GM12892 (cell line): Measurements from ENCODE around the gene PTPRK.

ENCODE experiments used
- DNase-seq: peaks from one replicate; pipeline ENCODE4 v3.0.0; 2011; ENCODE audit not compliant: insufficient read length
- FAIRE-seq: peaks from 2 replicates; lab custom pipeline; 2011; peaks lifted over from hg19 to GRCh38; lab: Jason Lieb, UNC
- POLR2A ChIP-seq: IDR thresholded peaks from 2 replicates; pipeline ENCODE4 v1.6.1; 2011; ENCODE audit warnings: low read depth, low read length, control low read depth
- POLR2AphosphoS5 ChIP-seq: IDR thresholded peaks from 2 replicates; pipeline ENCODE4 v1.6.1; 2011; ENCODE audit warnings: low read depth, low read length, control low read depth
- TAF1 ChIP-seq: IDR thresholded peaks from 2 replicates; pipeline ENCODE4 v1.6.1; 2011; ENCODE audit warnings: low read depth, mild to moderate bottlenecking, control low read depth, low read length, borderline replicate concordance

The PTPRK gene

DNA sequence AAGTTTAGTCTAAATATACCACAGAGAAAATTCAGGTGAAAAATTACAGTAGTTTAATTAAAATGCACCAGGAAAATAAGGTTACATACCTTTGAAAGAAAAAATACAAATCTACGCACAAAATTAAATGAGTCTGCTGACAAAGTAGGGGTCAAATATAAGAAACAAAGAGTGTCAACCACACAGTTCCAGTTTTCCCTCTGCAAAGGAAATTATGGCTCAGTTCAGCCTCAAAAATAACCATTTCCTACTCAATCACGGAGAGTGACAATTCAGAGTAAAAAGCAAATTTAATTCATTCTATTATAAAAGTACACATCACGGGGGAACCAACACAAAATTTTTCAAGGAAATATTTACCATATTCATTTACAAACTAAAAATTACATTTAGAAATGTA lies 124.8 kb downstream of the PTPRK start:
- DNase-seq (no peak), FAIRE-seq (no peak)
- TF ChIP-seq TAF1, result no peak

DNA sequence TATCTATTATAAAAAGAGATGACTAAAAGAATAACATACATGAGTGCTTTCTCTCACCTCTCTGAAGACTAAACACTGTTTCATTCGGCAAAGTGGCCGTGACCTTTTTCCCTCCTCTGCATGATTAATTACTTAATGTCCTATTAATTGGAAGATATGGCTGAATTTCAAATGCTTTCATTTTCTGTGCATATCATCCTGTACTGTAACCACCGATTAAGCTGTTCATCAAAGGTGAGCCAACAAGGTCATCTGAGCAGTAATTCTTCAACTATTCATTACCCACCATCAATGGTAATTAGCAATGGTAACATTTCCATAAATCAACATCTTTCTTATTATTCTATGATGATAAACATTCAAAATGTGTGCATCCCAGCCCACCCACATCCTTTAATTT lies 125.2 kb downstream of the PTPRK start:
- no peak for FAIRE-seq

GRCh38 chr6:128394167-128394566 lies 126.2 kb downstream of the PTPRK start:
- no peak for FAIRE-seq
- no peak for TF ChIP-seq POLR2AphosphoS5
- TF ChIP-seq POLR2A, result no peak
- no peak for TF ChIP-seq TAF1
- DNase-seq, result no peak

More for the DNA sequence above, 125.2 kb downstream of the PTPRK start:
- no peak for TF ChIP-seq POLR2A
- no peak for DNase-seq

GRCh38 chr6:128389820-128390534 lies 130.4 kb downstream of the PTPRK start:
- FAIRE-seq, result no peak
- TF ChIP-seq TAF1 (no peak), POLR2AphosphoS5 (no peak), POLR2A (no peak)

GRCh38 chr6:128388380-128388779 lies 132.0 kb downstream of the PTPRK start:
- DNase-seq, result no peak
- no peak for TF ChIP-seq POLR2AphosphoS5
- TF ChIP-seq POLR2A, result no peak
- TF ChIP-seq TAF1, result no peak
- no peak for FAIRE-seq

More at GRCh38 chr6:128389820-128390534, 130.4 kb downstream of the PTPRK start:
- DNase-seq, result no peak

- no peak for DNase-seq
- TF ChIP-seq POLR2A (no peak), POLR2AphosphoS5 (no peak), TAF1 (no peak)
- FAIRE-seq, result no peak
These were observed 139.5 kb downstream of the PTPRK start for GRCh38 chr6:128380891-128381290.

- TF ChIP-seq POLR2A (no peak), POLR2AphosphoS5 (no peak), TAF1 (no peak)
- DNase-seq (no peak), FAIRE-seq (no peak)
These were observed 140.8 kb downstream of the PTPRK start for GRCh38 chr6:128379577-128379976.

DNA sequence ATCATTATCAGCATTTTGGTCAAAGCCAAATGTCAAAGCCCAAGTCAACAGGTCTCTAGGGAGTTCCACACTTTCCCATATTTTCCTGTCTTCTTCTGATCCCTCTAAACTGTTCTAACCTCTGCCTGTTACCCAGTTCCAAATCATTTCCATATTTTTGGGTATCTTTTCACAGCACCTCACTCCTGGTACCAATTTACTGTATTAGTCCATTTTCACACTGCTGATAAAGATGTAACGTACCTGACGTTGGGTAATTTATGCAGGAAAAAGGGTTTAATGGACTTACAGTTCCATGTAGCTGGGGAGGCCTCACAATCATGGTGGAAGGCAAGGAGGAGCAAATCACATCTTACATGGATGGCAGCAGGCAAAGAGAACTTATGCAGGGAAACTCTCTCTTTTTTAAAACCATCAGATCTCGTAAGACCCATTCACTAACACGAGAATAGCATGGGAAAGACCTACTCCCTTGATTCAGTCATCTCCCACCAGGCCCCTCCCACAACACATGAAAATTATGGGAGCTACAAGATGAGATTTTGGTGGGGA lies 143.4 kb downstream of the PTPRK start:
- FAIRE-seq, result no peak
- no peak for DNase-seq
- TF ChIP-seq TAF1 (no peak), POLR2AphosphoS5 (no peak)

GRCh38 chr6:128371136-128371535 lies 149.3 kb downstream of the PTPRK start:
- FAIRE-seq (no peak), DNase-seq (no peak)
- TF ChIP-seq POLR2AphosphoS5 (no peak), POLR2A (no peak), TAF1 (no peak)

- DNase-seq (no peak), FAIRE-seq (no peak)
- TF ChIP-seq POLR2AphosphoS5 (no peak), POLR2A (no peak), TAF1 (no peak)
These were observed 150.3 kb downstream of the PTPRK start for GRCh38 chr6:128370072-128370471.

- no peak for TF ChIP-seq TAF1
- no peak for TF ChIP-seq POLR2A
- TF ChIP-seq POLR2AphosphoS5, result no peak
- DNase-seq (no peak), FAIRE-seq (no peak)
These were observed 152.0 kb downstream of the PTPRK start for GRCh38 chr6:128368213-128368944.

DNA sequence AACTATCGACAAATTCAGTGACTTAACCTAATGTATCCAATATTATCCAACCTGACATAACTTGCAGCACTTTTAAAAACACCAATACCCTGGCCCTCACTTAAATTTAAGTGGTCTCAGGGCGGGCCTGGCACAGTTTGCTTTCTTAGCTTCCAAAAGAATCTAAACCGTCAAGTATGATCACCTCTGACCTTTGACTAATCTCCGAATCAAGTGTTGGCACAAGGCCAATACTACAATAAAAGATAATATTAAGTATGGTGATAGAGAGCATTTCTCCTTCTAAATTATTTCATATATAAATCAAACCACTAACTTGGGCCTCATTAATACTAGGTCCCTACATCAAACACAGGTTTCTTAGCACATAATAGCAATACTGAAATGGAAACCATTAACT lies 153.0 kb downstream of the PTPRK start:
- TF ChIP-seq POLR2AphosphoS5 (no peak), POLR2A (no peak), TAF1 (no peak)
- no peak for DNase-seq
- no peak for FAIRE-seq
